WTC11 (cell line): ENCODE data around the gene NRDC. TPM values are rescaled to one million over a fixed set of nuclear protein-coding genes. Genes with fewer than 3 reads are reported as not detected.

Experiments
- ATAC-seq: fragments of 200-7000 bp; cut with Tn5 transposase; 2 replicates; pipeline ENCODE4 v1.10.0; 2021; ENCODE audit warnings: mild to moderate bottlenecking, moderate library complexity
- CTCF ChIA-PET: fragments of 300-600 bp; sonication (Branson Sonifier 250); formaldehyde crosslinking; loops from one replicate; lab custom pipeline; 2021; ENCODE audit warnings: antibody characterized with exemption; lab: Charles Lee
- POLR2A ChIA-PET: fragments of 350-600 bp; sonication (Branson Sonifier 250); formaldehyde crosslinking; loops from one replicate; lab custom pipeline; 2021; ENCODE audit warnings: antibody characterized with exemption; lab: Charles Lee
- DNase-seq: peaks from one replicate; pipeline ENCODE4 v3.0.0; 2021; ENCODE audit warnings: low spot score
- H3K27ac Mint-ChIP-seq: 2 replicates; pipeline ENCODE4 v1.8.0; 2021; ENCODE audit warnings: mixed read lengths
- H3K27me3 Mint-ChIP-seq: 2 replicates; pipeline ENCODE4 v1.8.0; 2021; ENCODE audit warnings: low read depth, mild to moderate bottlenecking, moderate library complexity, mixed read lengths
- H3K36me3 Mint-ChIP-seq: 2 replicates; pipeline ENCODE4 v1.8.0; 2021; ENCODE audit warnings: mixed read lengths
- H3K4me1 Mint-ChIP-seq: 2 replicates; pipeline ENCODE4 v1.8.0; 2022; ENCODE audit warnings: mixed read lengths
- H3K4me3 Mint-ChIP-seq: 2 replicates; pipeline ENCODE4 v1.8.0; 2021; ENCODE audit warnings: mild to moderate bottlenecking, moderate library complexity, mixed read lengths
- H3K9me3 Mint-ChIP-seq: 2 replicates; pipeline ENCODE4 v1.8.0; 2021; ENCODE audit warnings: mixed read lengths
- CREB1 ChIP-seq: sonication (generic); formaldehyde crosslinking; IDR thresholded peaks from 2 replicates; pipeline ENCODE4 v1.8.0; 2023; ENCODE audit warnings: mild to moderate bottlenecking, missing genetic modification reagents
- CREM ChIP-seq: sonication (generic); formaldehyde crosslinking; IDR thresholded peaks from 2 replicates; pipeline ENCODE4 v1.8.1; 2022; ENCODE audit warnings: mild to moderate bottlenecking, missing genetic modification reagents, moderate library complexity
- FOXK1 ChIP-seq: sonication (generic); formaldehyde crosslinking; IDR thresholded peaks from 2 replicates; pipeline ENCODE4 v1.8.0; 2022; ENCODE audit warnings: mild to moderate bottlenecking, moderate library complexity, missing genetic modification reagents
- GABPB1 ChIP-seq: sonication (generic); formaldehyde crosslinking; IDR thresholded peaks from 2 replicates; pipeline ENCODE4 v1.8.1; 2023; ENCODE audit warnings: mild to moderate bottlenecking, missing genetic modification reagents
- IRF2 ChIP-seq: sonication (generic); formaldehyde crosslinking; IDR thresholded peaks from 2 replicates; pipeline ENCODE4 v1.8.0; 2022; ENCODE audit warnings: low read depth, missing genetic modification reagents, borderline replicate concordance
- JAZF1 ChIP-seq: fragments of 250-450 bp; sonication (Bioruptor Pico); IDR thresholded peaks from 2 replicates; pipeline ENCODE4 v1.9.0; 2021; ENCODE audit warnings: moderate library complexity, mild to moderate bottlenecking, inconsistent platforms
- NFYB ChIP-seq: sonication (generic); formaldehyde crosslinking; conservative IDR thresholded peaks from 2 replicates; pipeline ENCODE4 v1.8.0; 2022; ENCODE audit warnings: low read depth, missing genetic modification reagents
- RORB ChIP-seq: fragments of 250-450 bp; sonication (Bioruptor Pico); IDR thresholded peaks from 2 replicates; pipeline ENCODE4 v1.9.0; 2021; ENCODE audit warnings: mild to moderate bottlenecking
- SMAD3 ChIP-seq: sonication (generic); formaldehyde crosslinking; IDR thresholded peaks from 2 replicates; pipeline ENCODE4 v1.8.0; 2022; ENCODE audit warnings: missing genetic modification reagents, mild to moderate bottlenecking, borderline replicate concordance
- SOX15 ChIP-seq: fragments of 250-450 bp; sonication (Bioruptor Pico); IDR thresholded peaks from 2 replicates; pipeline ENCODE4 v1.9.0; 2021; ENCODE audit warnings: mild to moderate bottlenecking
- SP1 ChIP-seq: sonication (generic); formaldehyde crosslinking; conservative IDR thresholded peaks from 2 replicates; pipeline ENCODE4 v1.8.1; 2022; ENCODE audit warnings: missing genetic modification reagents
- TEAD4 ChIP-seq: sonication (generic); formaldehyde crosslinking; IDR thresholded peaks from 2 replicates; pipeline ENCODE4 v1.8.0; 2022; ENCODE audit warnings: mild to moderate bottlenecking, missing genetic modification reagents
- ZNF671 ChIP-seq: fragments of 250-450 bp; sonication (Bioruptor Pico); IDR thresholded peaks from 2 replicates; pipeline ENCODE4 v1.8.0; 2021; ENCODE audit warnings: mild to moderate bottlenecking
- total RNA-seq: library from RNA; stranded (reverse); gene quantifications from 3 replicates; pipeline ENCODE4 v1.2.3, GENCODE V29; 2021
- TF ChIP-seq, protein P1 (sequence below): sonication (generic); formaldehyde crosslinking; IDR thresholded peaks from 2 replicates; pipeline ENCODE4 v1.8.1; 2022; ENCODE audit warnings: missing genetic modification reagents, borderline replicate concordance
- TF ChIP-seq, protein P2 (sequence below): sonication (generic); formaldehyde crosslinking; IDR thresholded peaks from 2 replicates; pipeline ENCODE4 v1.8.1; 2022; ENCODE audit warnings: low read depth, mild to moderate bottlenecking, moderate library complexity, missing genetic modification reagents, borderline replicate concordance
- TF ChIP-seq, protein P3 (sequence below): fragments of 200-600 bp; IDR thresholded peaks from 2 replicates; pipeline ENCODE4 v1.8.0; 2022; ENCODE audit warnings: antibody characterized with exemption
- TF ChIP-seq, protein P4 (sequence below): sonication (generic); formaldehyde crosslinking; IDR thresholded peaks from 2 replicates; pipeline ENCODE4 v1.8.0; 2023; ENCODE audit warnings: missing genetic modification reagents
- TF ChIP-seq, protein P5 (sequence below): sonication (generic); formaldehyde crosslinking; IDR thresholded peaks from 2 replicates; pipeline ENCODE4 v1.8.1; 2023; ENCODE audit warnings: mild to moderate bottlenecking, missing genetic modification reagents, borderline replicate concordance
- TF ChIP-seq, protein P6 (sequence below): fragments of 250-450 bp; sonication (Bioruptor Pico); IDR thresholded peaks from 2 replicates; pipeline ENCODE4 v1.8.0; 2021; ENCODE audit warnings: mild to moderate bottlenecking
- TF ChIP-seq, protein P7 (sequence below): sonication (generic); formaldehyde crosslinking; IDR thresholded peaks from 2 replicates; pipeline ENCODE4 v1.8.0; 2023; ENCODE audit warnings: mild to moderate bottlenecking, missing genetic modification reagents

The NRDC gene
- total RNA-seq, 1 experiment from 2014 or later: 201 TPM

DNA sequence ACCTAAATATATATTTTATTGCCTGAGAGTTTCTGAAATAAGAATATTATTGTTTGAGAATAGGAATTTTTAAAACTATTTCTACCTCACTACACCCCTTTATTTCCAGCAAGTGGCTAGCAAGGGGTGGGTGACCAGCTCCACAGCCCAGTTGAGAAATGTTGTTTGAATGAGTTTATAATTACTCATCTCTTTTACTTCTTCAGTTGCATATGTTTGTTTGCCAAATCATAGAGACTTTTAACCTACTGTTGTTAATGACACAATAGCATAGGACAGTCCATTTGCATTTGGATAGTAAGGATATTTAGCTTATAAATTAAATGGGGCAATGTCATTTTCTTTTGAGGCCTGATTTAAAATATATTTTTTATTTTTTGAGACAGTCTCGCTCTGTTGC, 127.8 kb downstream of the NRDC start:
- CTCF ChIA-PET: interaction anchor here (1.6 kb wide), 2 partner anchors 17 to 19 kb away, joined by 6 to 7 read pairs; no protein-coding TSS in a partner anchor
- Mint-ChIP-seq H3K4me1 (no peaks in the 10 kb centered on the region), H3K36me3 (peaks cover 21% of the 10 kb centered on the region), H3K4me3 (no peak overlapping the region)
- TF ChIP-seq, protein P1, sequence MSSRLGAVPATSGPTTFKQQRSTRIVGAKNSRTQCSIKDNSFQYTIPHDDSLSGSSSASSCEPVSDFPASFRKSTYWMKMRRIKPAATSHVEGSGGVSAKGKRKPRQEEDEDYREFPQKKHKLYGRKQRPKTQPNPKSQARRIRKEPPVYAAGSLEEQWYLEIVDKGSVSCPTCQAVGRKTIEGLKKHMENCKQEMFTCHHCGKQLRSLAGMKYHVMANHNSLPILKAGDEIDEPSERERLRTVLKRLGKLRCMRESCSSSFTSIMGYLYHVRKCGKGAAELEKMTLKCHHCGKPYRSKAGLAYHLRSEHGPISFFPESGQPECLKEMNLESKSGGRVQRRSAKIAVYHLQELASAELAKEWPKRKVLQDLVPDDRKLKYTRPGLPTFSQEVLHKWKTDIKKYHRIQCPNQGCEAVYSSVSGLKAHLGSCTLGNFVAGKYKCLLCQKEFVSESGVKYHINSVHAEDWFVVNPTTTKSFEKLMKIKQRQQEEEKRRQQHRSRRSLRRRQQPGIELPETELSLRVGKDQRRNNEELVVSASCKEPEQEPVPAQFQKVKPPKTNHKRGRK (CRISPR knock-in tag): no peak
- TF ChIP-seq SP1 (CRISPR knock-in tag): no peak
- no peak for TF ChIP-seq RORB (CRISPR knock-in tag)
- no peak for TF ChIP-seq CREB1
- TF ChIP-seq FOXK1: no peak
- TF ChIP-seq, protein P2, sequence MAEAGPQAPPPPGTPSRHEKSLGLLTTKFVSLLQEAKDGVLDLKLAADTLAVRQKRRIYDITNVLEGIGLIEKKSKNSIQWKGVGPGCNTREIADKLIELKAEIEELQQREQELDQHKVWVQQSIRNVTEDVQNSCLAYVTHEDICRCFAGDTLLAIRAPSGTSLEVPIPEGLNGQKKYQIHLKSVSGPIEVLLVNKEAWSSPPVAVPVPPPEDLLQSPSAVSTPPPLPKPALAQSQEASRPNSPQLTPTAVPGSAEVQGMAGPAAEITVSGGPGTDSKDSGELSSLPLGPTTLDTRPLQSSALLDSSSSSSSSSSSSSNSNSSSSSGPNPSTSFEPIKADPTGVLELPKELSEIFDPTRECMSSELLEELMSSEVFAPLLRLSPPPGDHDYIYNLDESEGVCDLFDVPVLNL (CRISPR knock-in tag): no peak
- no peak for TF ChIP-seq SMAD3 (CRISPR knock-in tag)
- TF ChIP-seq TEAD4: no peak
- TF ChIP-seq, protein P3, sequence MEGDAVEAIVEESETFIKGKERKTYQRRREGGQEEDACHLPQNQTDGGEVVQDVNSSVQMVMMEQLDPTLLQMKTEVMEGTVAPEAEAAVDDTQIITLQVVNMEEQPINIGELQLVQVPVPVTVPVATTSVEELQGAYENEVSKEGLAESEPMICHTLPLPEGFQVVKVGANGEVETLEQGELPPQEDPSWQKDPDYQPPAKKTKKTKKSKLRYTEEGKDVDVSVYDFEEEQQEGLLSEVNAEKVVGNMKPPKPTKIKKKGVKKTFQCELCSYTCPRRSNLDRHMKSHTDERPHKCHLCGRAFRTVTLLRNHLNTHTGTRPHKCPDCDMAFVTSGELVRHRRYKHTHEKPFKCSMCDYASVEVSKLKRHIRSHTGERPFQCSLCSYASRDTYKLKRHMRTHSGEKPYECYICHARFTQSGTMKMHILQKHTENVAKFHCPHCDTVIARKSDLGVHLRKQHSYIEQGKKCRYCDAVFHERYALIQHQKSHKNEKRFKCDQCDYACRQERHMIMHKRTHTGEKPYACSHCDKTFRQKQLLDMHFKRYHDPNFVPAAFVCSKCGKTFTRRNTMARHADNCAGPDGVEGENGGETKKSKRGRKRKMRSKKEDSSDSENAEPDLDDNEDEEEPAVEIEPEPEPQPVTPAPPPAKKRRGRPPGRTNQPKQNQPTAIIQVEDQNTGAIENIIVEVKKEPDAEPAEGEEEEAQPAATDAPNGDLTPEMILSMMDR: no peak
- TF ChIP-seq, protein P4, sequence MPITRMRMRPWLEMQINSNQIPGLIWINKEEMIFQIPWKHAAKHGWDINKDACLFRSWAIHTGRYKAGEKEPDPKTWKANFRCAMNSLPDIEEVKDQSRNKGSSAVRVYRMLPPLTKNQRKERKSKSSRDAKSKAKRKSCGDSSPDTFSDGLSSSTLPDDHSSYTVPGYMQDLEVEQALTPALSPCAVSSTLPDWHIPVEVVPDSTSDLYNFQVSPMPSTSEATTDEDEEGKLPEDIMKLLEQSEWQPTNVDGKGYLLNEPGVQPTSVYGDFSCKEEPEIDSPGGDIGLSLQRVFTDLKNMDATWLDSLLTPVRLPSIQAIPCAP (CRISPR knock-in tag): no peak
- no peak for TF ChIP-seq IRF2 (CRISPR knock-in tag)
- no peak for TF ChIP-seq GABPB1 (CRISPR knock-in tag)
- TF ChIP-seq, all 79 proteins: peak for 0
- no peaks in the 10 kb centered on the region for H3K9me3 Mint-ChIP-seq
- H3K27ac Mint-ChIP-seq: no peak overlapping the region
- no peaks in the 10 kb centered on the region for H3K27me3 Mint-ChIP-seq
- DNase-seq (no peak), ATAC-seq (no peak)
- POLR2A ChIA-PET: no interaction called here

DNA sequence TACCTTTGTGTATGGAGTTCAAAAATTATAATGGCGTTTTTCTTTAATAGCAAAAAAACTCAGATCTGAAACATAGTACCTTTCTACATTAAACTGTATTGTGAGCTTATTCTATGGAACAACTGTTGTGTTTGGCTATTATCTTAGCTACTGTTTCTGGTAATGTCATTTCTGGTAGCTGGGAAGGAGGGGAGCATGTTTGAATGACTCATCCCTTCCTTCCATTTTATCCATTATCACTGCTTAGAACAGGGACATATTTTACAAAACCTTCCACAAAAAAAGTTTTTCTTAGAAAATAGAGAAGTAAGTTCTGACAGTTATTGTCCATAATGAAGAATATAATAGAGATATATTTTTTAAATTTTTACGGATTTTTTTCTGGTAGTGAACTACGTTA, 128.3 kb downstream of the NRDC start:
- ChIA-PET POLR2A (no interaction called here), CTCF (interaction anchor here (1.6 kb wide), 1 partner anchor 18 kb away, joined by 6 read pairs; no protein-coding TSS in a partner anchor)
- Mint-ChIP-seq H3K4me1 (no peaks in the 10 kb centered on the region; the same call in 1 of the 2 replicates), H3K27me3 (no peaks in the 10 kb centered on the region), H3K36me3 (peaks cover 21% of the 10 kb centered on the region), H3K9me3 (no peaks in the 10 kb centered on the region), H3K27ac (no peak overlapping the region), H3K4me3 (no peak overlapping the region)
- ATAC-seq (no peak), DNase-seq (no peak)
- TF ChIP-seq CREM (CRISPR knock-in tag) (no peak), FOXK1 (no peak), NFYB (CRISPR knock-in tag) (no peak), ZNF671 (CRISPR knock-in tag) (no peak), SOX15 (CRISPR knock-in tag) (no peak), JAZF1 (CRISPR knock-in tag) (no peak)
- TF ChIP-seq, protein P5, sequence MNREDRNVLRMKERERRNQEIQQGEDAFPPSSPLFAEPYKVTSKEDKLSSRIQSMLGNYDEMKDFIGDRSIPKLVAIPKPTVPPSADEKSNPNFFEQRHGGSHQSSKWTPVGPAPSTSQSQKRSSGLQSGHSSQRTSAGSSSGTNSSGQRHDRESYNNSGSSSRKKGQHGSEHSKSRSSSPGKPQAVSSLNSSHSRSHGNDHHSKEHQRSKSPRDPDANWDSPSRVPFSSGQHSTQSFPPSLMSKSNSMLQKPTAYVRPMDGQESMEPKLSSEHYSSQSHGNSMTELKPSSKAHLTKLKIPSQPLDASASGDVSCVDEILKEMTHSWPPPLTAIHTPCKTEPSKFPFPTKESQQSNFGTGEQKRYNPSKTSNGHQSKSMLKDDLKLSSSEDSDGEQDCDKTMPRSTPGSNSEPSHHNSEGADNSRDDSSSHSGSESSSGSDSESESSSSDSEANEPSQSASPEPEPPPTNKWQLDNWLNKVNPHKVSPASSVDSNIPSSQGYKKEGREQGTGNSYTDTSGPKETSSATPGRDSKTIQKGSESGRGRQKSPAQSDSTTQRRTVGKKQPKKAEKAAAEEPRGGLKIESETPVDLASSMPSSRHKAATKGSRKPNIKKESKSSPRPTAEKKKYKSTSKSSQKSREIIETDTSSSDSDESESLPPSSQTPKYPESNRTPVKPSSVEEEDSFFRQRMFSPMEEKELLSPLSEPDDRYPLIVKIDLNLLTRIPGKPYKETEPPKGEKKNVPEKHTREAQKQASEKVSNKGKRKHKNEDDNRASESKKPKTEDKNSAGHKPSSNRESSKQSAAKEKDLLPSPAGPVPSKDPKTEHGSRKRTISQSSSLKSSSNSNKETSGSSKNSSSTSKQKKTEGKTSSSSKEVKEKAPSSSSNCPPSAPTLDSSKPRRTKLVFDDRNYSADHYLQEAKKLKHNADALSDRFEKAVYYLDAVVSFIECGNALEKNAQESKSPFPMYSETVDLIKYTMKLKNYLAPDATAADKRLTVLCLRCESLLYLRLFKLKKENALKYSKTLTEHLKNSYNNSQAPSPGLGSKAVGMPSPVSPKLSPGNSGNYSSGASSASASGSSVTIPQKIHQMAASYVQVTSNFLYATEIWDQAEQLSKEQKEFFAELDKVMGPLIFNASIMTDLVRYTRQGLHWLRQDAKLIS: no peak
- TF ChIP-seq, protein P6, sequence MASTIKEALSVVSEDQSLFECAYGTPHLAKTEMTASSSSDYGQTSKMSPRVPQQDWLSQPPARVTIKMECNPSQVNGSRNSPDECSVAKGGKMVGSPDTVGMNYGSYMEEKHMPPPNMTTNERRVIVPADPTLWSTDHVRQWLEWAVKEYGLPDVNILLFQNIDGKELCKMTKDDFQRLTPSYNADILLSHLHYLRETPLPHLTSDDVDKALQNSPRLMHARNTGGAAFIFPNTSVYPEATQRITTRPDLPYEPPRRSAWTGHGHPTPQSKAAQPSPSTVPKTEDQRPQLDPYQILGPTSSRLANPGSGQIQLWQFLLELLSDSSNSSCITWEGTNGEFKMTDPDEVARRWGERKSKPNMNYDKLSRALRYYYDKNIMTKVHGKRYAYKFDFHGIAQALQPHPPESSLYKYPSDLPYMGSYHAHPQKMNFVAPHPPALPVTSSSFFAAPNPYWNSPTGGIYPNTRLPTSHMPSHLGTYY (CRISPR knock-in tag): no peak
- TF ChIP-seq, protein P7, sequence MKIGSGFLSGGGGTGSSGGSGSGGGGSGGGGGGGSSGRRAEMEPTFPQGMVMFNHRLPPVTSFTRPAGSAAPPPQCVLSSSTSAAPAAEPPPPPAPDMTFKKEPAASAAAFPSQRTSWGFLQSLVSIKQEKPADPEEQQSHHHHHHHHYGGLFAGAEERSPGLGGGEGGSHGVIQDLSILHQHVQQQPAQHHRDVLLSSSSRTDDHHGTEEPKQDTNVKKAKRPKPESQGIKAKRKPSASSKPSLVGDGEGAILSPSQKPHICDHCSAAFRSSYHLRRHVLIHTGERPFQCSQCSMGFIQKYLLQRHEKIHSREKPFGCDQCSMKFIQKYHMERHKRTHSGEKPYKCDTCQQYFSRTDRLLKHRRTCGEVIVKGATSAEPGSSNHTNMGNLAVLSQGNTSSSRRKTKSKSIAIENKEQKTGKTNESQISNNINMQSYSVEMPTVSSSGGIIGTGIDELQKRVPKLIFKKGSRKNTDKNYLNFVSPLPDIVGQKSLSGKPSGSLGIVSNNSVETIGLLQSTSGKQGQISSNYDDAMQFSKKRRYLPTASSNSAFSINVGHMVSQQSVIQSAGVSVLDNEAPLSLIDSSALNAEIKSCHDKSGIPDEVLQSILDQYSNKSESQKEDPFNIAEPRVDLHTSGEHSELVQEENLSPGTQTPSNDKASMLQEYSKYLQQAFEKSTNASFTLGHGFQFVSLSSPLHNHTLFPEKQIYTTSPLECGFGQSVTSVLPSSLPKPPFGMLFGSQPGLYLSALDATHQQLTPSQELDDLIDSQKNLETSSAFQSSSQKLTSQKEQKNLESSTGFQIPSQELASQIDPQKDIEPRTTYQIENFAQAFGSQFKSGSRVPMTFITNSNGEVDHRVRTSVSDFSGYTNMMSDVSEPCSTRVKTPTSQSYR (CRISPR knock-in tag): no peak
